Frontal cortex (tissue), 4 donors: ENCODE results near the gene TMCC1. TPM values are rescaled to one million over a fixed set of nuclear protein-coding genes. Genes with fewer than 3 reads are reported as not detected.

Experiments
- DNase-seq, 2 donors: peaks; one replicate each; pipeline ENCODE4 v3.0.0; 2012; ENCODE audit warnings: low spot score in 2 of 2
- FAIRE-seq: peaks from 2 replicates; lab custom pipeline; 2012; peaks lifted over from hg19 to GRCh38; lab: Jason Lieb, UNC
- total RNA-seq: library from RNA; depleted of rRNA; stranded (reverse); fragments of >200 nt; gene quantifications from one replicate; pipeline ENCODE4 v1.2.3, GENCODE V29; 2014
- donor health status: control.
- donor health status: control.
- donor health status: control.

TMCC1 gene
- total RNA-seq, 1 donor from 2014 or later, result 68.5 TPM

DNA sequence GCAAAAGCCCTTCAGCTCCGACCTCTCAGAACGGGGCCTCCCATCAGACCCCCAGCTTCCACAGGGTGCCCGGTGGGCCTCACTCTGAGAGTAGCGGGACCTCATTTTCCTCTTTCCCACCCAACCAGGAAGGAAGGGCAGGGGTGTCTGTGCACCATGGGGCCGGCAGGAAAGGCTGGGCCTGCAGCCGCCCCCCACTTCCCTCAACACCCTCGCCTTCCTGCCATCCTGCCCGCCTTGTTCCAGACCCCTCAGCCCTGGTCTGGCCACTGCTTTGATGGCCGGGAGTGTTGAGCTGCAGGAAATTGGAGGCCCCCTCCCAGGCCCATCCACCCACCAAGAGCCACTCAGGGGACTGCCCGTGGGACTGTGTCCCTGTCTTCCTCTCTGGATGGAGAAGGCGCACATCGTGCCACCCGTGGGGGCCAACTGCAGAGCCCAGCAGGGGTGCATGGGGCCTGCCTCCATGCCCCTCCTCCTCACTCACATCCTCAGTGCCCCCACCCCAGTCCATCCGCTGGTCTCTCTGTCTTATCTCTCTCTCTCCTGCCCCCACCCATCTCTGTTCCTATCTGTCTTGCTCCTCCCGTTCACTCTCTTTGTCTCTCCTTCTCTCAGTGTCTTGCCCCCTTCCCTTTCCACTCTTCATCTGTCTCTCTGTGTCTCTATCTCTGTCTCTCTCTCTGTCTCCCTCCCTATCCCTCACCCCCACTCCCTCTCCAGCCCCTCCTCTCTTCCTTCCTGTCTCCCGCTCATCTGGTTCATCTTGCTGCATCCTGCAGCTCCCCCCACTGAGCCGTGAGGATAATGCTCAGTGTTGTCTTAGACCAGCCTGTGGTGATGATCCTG, 285.2 kb downstream of the TMCC1 start:
- FAIRE-seq (no peak), DNase-seq (peak in 1 of 2 donors; percentile 65)

DNA sequence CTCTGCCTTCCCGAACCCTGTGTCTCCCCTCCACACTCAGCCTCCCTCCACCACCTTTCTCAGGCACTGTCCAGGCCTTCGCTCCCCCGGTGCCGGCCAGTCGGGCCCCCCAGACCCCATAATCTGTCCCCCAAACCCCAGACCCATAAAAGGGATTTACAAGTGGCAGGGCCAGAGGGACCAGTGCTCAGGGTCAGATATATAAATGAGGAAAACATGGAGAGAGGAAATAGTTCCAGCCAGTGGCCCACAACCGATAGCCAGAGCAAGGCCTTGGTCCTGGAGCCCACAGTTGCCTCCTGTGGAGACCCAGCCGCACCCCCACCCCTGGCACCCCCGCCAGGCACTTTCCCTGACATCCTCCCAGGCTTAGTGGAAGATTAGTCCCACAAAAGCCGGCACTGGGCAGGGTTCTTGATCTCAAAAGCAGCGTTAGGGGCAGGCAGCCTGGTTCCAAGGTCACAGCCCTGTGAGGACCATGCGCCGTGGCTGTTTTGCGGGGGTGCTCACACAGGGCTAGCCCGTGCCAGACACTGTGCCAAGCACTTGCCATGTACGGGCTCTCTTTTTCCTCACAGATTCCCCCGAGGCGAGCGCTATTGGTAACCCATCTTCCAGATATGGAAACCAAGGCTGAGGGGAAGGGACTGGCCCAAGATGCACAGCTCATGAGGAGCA, 286.0 kb downstream of the TMCC1 start:
- DNase-seq, result no peak
- FAIRE-seq, result no peak

DNA sequence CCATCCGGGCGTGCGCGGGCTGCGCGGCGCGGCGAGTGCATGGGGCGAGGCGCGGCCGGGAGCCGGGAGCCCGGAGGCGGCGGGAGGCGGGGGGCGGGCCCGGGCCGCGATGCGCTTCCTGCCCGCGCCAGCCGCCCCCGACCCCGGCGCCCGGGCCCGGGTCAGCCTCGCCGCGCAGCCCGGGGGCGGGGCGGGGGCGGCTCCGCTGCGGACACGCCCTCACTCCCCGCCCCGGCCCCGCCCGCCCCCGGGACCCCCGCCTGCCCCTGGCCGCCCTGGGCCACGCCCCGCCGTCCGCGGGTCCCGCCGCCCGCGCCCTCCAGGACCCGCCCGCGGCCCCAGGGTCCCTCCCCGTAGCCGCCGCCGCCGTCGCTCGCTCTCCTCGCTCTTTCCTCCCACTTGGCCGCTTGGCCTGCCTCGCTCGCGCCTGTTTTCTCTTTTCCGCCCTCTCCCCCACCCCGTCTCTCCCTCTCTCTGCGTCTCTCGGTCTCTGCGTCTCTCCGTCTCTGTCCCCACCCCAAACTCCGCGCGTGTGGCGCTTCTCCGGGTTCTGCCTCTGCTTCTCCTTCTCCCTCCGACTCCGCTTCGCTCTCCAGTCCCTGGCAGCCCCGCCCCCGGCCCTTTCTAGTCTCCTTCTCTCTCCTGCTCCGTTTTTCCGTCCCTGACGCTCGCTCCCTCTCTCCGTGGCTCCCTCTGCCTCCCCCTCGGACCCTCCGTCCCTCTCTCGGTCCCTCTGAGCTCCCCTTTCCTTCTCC, 286.7 kb downstream of the TMCC1 start, which contains the start of gene PLXND1:
TSS of gene PLXND1 (minus strand) at position 41 of the 755 bp plus-strand sequence. CDS start at position 4, 37 bp downstream.
- DNase-seq (peak; percentile 93 to 95), FAIRE-seq (no peak)

DNA sequence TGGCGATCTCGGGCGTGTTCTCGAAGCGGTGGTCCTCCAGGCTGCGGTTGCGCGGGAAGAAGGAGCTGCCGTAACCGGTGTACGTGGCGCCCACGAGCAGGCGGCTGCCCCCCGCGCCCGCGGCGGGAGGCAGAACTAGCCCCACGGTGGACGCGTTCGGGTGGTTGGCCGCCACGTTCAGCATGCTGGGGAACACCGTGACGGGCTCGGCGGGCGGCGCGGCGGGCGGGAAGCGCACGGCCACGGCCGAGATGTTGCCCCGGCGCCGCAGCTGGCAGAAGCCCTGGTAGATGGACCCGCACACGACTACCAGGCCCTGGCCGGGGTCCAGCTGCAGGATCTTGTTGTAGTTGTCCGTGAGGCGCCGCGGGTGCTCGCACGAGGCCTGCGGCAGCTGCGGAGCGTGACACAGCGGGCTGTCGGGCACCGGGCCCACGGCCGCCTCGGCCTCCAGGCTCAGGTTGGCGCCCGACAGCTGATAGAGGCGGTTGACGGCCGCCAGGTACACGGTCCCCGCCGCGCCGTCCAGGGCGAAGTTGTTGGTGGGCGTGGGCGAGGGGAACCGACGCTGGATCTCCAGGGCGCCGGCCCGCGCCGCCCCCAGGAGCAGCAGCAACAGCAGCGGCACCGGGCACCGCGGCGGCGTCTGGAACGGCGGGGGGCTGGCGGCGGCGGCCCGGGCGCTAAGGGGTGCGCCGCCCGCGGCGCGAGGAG, 287.4 kb downstream of the TMCC1 start:
- FAIRE-seq, result no peak
- peak; percentile 66 to 70 for DNase-seq

DNA sequence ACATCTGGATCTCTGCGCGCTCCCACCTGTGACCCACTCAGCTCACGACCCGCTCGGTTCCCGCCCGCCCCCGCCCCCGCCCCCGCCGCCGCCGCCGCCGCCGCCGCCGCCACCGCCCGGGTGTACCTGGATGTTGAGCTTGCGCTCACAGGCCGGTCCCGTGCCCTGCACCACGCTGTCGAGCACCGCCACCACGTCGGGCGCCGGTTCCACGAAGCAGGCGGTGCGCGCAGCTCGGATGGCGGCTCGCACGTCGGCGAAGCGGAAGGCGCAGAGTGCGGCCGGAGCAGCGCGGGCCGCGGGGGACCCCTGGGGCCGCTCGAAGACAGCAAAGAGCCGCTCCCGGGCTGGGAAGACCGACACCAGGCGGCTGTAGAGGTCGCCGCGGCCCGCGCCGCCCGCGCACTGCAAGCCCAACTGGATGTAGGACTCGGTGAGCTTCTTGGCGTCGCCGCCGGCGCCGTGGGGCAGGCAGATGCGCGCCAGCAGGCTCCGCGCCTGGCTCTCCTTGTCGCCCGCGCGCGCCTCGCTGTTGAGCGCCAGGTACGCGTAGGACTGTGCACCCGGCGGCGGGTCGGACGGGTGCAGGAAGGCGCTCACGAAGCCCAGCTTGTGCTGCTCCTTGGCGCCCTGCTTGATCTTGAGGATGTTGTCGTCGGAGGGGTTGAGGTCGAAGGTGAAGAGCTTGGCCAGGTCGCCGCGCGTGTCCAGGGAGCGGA, 288.1 kb downstream of the TMCC1 start:
- peak in 1 of 2 donors; percentile 66 for DNase-seq
- no peak for FAIRE-seq

DNA sequence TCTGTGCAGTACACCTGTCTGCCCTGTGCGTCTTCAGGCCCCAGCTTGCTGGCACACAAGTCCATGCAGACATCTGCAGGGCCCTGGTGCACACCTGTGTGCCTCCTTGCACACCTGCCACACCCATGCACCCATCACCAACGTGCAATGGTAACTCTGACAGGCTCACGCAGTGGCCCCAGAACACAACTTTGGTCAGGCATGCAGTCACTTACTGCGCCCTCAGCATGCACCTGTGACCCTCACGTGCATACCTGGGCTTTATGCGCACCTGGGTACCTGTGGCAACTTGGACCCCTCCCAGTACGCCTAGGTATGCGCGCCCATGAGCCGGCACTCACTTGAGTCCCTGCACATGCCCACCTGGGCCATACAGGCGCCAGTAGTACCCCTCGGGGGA, 288.7 kb downstream of the TMCC1 start:
- FAIRE-seq (no peak), DNase-seq (no peak)

- DNase-seq (no peak), FAIRE-seq (no peak)
Measured at GRCh38 chr3:129603991-129604749, 289.3 kb downstream of the TMCC1 start.

DNA sequence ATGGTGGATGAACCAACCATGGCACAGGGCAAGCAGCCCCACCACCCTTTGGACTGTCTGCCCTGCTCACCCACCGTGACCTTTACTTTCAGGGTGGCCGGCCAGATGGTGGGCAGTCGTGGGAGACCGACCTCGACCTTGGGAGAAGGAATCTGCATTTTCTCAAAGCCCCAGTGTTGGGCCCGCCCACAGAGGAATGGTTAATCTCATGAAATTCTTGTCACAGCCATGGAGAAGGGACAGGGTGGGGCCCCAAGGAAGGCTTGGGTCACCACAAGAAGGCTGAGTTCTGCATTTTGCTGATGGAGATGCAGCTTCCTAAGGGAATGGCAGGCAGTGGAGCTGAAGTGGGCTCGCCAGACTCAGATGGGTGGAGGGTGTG, 290.0 kb downstream of the TMCC1 start:
- no peak for DNase-seq
- no peak for FAIRE-seq

- FAIRE-seq, result no peak
- DNase-seq, result peak in 1 of 2 donors; percentile 68
Measured at GRCh38 chr3:129602730-129603560, 290.6 kb downstream of the TMCC1 start.

- no peak for FAIRE-seq
Measured at GRCh38 chr3:129602309-129602708, 291.2 kb downstream of the TMCC1 start.

GRCh38 chr3:129601713-129602112, 291.8 kb downstream of the TMCC1 start:
- FAIRE-seq (no peak), DNase-seq (no peak)

More at GRCh38 chr3:129602309-129602708, 291.2 kb downstream of the TMCC1 start:
- no peak for DNase-seq

- no peak for DNase-seq
- FAIRE-seq, result no peak
Measured at GRCh38 chr3:129600348-129600747, 293.2 kb downstream of the TMCC1 start.

- DNase-seq (peak in 1 of 2 donors; percentile 58), FAIRE-seq (no peak)
Measured at GRCh38 chr3:129599607-129600006, 293.9 kb downstream of the TMCC1 start.

DNA sequence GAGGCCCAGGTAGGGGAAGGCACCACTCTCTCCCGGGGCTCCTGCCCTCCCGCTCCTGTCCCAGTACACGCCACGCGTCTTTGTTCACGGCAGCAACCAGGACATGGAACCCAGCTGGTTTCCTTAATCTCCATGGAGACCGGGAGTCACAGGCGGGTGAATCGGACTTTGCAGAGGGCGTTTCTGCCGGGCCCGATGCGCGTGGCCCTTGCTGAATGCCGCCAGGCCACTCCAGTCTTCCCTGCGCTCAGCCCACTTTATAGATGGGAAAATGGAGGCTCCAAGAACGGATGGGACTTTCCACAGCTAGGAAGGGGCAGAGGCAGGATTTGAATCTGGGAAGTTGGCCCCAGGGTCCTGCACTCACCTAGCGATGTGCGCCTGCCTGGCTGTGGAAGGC, 294.4 kb downstream of the TMCC1 start:
- FAIRE-seq (no peak), DNase-seq (no peak)

DNA sequence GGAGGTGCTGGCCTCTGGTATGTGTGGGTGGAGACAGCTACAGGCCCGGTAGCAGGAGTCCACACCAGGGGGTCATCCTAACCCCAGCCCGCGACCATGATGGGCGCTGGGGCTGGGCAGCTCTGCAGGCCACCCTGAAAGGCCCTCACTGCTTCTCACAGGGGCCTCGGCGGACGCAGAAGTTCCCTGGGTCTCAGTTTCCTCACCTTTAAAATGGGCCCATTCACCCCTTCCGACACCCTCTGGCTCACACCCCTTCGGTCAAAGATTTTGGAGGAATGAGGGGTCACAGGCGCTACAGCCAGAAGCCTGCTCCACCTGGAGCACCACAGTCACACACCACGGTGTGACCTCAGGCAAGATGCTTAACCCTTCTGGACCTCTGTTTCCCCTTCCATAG, 295.0 kb downstream of the TMCC1 start:
- no peak for DNase-seq
- no peak for FAIRE-seq

DNA sequence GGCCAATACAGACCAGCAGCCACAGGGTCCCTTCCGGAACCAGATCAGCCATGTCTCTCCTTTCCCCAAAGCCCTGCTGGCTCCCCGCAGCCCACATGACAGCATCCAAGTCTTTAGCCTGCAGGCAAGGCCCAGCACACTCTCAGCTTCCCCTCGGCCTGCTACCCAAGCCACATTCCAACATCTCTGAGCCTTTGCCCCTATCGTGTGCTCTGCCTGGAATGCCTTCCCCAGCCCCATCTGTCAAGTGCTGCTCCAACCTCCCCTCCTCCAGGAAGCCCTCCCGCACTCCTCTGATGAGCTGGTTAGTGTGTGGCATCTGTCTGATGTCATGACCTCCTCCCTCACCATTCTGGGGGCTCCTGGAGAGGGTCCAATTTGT, 295.5 kb downstream of the TMCC1 start:
- DNase-seq (no peak), FAIRE-seq (no peak)
